HG02943 (cell line): ENCODE data around the gene STXBP5.

Source experiments
- ATAC-seq: cut with Tn5 transposase; IDR thresholded peaks from one replicate; pipeline ENCODE4 v1.9.1; 2021; ENCODE audit warnings: mild to moderate bottlenecking, low read depth, moderate library complexity; ENCODE audit not compliant: unreplicated experiment

The STXBP5 gene

GRCh38 chr6:147204060-147204785 is at the start of gene STXBP5:
STXBP5 (plus strand) TSS chr6:147204417; CDS start chr6:147204533, 116 bp downstream.
- peak; percentile 28 for ATAC-seq

GRCh38 chr6:147154454-147154853 is 49.8 kb upstream of the STXBP5 start:
- ATAC-seq: no peak

- no peak for ATAC-seq
Observed at GRCh38 chr6:147156218-147156617, 48.0 kb upstream of the STXBP5 start.

GRCh38 chr6:147156799-147157382 is 47.3 kb upstream of the STXBP5 start:
- no peak for ATAC-seq

- ATAC-seq: no peak
Observed at GRCh38 chr6:147157930-147158329, 46.3 kb upstream of the STXBP5 start.

- ATAC-seq: no peak
Observed at GRCh38 chr6:147158881-147159280, 45.3 kb upstream of the STXBP5 start.

- ATAC-seq: no peak
Observed at GRCh38 chr6:147159536-147160374, 44.5 kb upstream of the STXBP5 start.

GRCh38 chr6:147160593-147160992 is 43.6 kb upstream of the STXBP5 start:
- ATAC-seq: no peak

- ATAC-seq: no peak
Observed at GRCh38 chr6:147161253-147161973, 42.8 kb upstream of the STXBP5 start.

GRCh38 chr6:147161974-147162495 is 42.2 kb upstream of the STXBP5 start:
- ATAC-seq: no peak

- no peak for ATAC-seq
Observed at GRCh38 chr6:147164761-147165160, 39.5 kb upstream of the STXBP5 start.

- no peak for ATAC-seq
Observed at GRCh38 chr6:147166360-147166944, 37.8 kb upstream of the STXBP5 start.

GRCh38 chr6:147166992-147167391 is 37.2 kb upstream of the STXBP5 start:
- ATAC-seq: no peak

- no peak for ATAC-seq
Observed at GRCh38 chr6:147167576-147168461, 36.4 kb upstream of the STXBP5 start.

GRCh38 chr6:147169529-147169928 is 34.7 kb upstream of the STXBP5 start:
- ATAC-seq: no peak

- ATAC-seq: no peak
Observed at GRCh38 chr6:147170269-147170668, 33.9 kb upstream of the STXBP5 start.

- ATAC-seq: no peak
Observed at GRCh38 chr6:147173140-147173539, 31.1 kb upstream of the STXBP5 start.

- ATAC-seq: no peak
Observed at GRCh38 chr6:147173675-147174308, 30.4 kb upstream of the STXBP5 start.

GRCh38 chr6:147176795-147177194 is 27.4 kb upstream of the STXBP5 start:
- no peak for ATAC-seq
